ENCODE results near the gene PTPRT.

Gene PTPRT

DNA sequence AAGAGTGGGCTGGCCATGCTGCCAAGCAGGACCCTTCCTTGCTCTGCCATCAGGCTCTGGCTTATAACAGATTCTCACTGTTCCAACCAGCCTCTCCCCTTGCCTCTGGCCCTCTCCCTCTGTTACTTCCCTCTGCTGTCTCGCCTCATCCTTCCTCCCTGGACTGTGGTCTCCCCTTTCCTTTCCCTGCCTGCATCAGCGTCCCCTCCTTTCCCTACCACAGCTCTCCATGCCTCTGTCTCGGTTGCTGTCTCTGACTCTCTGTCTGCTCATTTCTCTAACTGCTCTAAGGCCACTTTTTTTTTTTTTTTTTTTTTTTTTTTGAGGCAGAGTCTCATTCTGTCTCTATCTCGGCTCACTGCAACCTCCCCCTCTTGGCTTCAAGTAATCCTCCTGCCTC is 173.4 kb downstream of the PTPRT start:
- no peak for DNase-seq

DNA sequence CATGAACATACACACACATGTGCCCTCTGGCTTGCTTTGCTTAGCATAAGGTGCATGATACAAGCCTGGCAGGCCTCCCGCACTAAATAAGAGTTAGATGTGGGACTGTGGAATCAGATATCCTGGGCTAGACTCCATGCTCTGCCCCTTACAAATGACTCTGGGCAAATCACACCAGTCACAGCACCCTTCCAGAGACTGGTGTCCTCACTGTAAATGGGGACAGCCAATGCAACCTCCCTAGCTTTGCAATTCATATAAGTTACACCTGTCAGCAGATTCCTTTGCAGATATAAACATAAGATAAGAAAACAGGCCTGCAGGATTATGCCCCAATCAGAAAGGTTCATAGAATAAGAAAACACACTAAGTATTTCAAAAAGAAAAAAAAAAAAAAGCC is 174.1 kb downstream of the PTPRT start:
- DNase-seq = no peak

GRCh38 chr20:43014206-43014605 is 175.5 kb downstream of the PTPRT start:
- DNase-seq = no peak

DNA sequence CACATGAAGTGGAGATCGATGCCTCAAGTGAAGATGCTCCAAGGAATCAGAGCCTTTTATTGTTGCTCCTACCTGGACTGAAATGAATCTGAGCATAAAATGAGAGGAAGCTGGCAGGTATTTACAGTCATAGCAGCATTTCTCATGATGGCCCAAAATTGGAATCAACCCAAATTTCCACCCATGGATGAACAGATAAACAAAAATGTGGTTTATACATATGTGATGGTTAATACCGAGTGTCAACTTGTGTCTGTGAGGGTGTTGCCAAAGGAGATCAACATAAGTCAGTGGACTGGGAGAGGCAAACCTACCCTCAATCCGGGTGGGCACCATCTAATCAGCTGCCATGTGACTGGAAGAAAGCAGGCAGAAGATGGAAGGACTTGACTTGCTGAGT is 178.2 kb downstream of the PTPRT start:
- DNase-seq = no peak

- no peak for DNase-seq
Observed at GRCh38 chr20:43009532-43009931, 180.2 kb downstream of the PTPRT start.

DNA sequence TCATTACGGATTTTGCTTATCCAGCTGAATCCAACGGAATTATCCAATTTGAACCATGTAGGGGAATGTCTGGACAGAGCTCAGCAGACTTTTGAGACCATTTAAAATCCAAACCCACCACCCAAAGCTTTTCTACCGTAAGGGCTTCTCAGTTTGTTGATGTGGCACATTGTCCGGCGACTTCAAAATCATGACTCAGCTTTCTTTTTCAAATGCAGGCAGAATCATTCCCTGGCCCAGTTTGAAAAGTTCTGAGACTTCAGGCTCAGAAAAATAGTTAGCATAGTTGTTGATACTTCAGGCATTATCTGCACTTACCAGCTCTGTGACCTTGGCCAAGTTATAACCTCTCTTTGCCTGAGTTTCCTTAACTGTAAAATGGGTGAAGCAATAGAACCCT is 182.2 kb downstream of the PTPRT start:
- DNase-seq = no peak

DNA sequence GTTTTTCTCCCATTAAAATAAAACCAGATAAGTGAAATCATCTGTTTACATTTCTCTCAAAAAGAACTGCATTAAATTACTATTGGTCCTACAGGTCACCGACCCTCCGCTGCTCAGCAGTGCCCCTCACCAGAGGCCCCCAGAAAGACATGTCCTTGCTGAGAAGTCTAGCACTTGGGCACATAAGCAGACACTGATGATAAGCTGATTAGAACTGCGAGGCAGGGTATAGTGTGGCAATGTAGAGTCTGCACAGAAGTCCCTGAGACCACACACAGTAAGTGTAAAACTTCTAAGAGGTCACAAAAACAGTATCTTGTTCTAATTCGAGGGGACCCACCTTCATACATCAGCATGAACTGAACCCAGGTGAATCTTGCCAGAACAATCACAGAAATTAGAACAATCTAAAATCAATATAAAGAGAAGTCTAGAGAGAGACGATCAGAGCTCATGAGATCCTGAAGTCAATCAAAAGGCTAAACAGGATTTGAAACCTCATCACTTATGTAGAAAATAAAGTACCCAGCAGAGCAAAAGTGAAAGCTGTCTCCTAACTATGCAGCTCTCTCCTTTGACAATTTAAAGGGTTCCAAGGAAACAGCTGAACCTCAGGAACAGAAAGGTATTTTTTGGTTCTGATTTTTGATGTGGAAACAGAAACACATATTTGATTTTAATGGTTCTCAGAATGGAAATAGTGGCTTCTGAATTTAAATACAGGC is 182.9 kb downstream of the PTPRT start:
- no peak for DNase-seq

DNA sequence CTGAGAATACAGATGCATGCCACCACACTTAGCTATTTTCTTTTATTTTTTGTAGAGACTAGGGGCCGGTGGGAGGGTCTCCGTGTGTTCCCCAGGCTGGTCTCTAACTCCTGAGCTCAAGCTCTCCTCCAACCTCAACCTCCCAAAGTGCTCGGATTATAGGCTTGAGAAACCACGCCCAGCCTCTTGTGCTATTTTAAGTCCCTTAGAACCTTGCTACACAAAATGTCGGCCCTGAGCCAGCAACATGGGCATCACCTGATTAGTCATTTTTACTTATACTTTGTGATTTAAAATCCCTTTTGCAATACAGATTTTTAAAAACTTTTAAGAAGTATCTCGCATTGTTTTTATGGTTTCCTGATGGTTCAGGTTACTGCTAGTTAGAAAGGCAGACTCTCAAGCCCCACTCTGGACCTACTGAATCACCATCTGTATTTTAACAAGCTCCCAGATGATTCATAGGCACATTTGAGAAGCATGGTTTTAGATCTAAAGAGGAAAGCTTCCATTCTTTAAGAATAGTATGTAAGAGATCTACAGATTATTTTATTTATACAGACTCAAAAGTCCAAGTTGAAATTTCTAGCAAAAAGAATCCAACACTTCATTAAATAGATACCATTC is 186.3 kb downstream of the PTPRT start:
- no peak for DNase-seq

- DNase-seq = no peak
Observed at GRCh38 chr20:42996141-42996540, 193.6 kb downstream of the PTPRT start.

DNA sequence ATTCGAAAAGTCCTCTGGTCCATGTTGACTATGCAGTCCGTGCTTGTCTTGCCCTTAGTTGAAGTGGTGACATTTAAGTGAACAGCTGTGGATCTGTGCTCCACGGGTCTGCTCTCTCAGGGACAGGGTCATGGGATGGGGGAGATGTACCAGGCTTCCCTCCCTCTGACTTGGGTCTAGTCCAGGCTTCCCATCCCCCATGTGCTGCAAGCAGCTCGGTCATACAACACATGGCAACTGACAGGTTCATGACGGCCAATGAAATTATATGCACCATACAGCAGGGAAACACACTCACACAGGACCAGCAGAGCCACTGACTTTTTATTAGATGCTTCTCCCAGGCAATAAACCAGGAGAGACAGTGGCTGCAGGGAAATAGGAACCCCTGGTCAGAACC is 201.4 kb downstream of the PTPRT start:
- DNase-seq = no peak

- DNase-seq = no peak
Observed at GRCh38 chr20:42987376-42988114, 202.2 kb downstream of the PTPRT start.

DNA sequence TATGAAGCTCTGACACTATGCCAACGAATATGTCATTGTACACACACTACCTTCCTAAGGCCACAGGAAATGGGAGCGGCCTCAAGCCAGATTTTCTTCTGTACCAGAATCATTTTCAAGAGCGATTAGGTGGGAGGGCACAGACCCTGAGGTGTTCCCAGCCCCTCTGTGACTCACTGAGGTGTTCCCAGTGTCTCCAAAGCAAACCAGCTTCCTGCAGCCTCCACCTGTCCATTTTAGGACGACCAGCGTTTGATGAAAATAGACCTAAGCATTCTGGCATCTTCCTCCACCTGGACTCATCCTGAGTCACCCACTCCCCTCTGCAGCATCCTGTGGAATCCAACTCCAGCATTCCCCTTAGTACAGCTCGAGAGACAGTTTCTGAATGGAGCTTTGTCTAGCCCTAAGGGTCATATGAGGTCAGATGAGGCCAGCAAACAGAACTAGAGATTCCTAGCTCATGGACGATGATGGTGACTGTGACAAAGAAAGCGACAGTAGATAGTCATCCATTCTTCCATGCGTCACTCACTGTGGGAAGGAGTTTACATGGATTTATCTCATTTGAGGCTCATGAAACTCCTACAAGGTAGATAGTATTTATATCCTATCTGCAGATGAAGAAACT is 203.4 kb downstream of the PTPRT start:
- no peak for DNase-seq

GRCh38 chr20:42985628-42986027 is 204.1 kb downstream of the PTPRT start:
- DNase-seq = no peak

DNA sequence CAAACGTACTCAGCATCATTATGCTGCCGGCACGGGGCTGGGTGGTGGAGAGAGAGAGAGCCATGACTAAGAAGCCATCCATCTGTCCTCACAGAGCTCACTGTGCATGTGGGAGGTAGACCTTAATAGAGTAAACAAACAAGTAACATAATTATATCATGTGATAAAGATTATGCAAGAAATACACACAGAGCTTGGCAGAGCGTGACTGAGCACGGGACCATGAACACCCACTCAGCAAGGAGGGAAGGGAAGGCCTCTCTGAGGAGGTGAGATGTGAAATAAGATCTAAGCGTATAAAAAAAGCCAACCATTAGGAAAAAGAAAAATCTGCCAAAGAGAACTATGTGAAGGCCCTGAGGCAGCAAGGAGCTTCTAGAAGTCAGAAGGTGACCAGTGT is 207.5 kb downstream of the PTPRT start:
- DNase-seq = no peak

DNA sequence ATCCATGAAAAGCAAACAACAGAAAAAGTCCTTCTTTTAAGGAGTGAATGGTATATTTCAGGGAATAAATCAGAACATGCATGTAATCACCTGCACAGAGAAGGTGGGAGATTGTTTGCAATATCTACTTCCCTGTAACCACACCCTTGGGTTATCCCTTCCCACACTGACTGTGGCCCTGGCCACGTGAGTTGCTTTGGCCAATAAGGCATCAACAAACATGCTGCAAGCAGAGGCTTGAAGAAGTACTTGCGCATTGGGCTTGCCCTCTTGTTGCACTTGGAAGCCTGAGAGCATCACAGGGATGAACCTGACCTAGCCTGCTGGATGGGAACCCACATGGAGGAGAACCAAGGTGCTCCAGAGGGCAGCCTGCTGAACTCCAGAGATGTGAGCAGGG is 208.5 kb downstream of the PTPRT start:
- no peak for DNase-seq

GRCh38 chr20:42979720-42980119 is 210.0 kb downstream of the PTPRT start:
- no peak for DNase-seq

- no peak for DNase-seq
Observed at GRCh38 chr20:42978184-42978974, 211.3 kb downstream of the PTPRT start.

- DNase-seq = no peak
Observed at GRCh38 chr20:42975974-42976373, 213.7 kb downstream of the PTPRT start.

DNA sequence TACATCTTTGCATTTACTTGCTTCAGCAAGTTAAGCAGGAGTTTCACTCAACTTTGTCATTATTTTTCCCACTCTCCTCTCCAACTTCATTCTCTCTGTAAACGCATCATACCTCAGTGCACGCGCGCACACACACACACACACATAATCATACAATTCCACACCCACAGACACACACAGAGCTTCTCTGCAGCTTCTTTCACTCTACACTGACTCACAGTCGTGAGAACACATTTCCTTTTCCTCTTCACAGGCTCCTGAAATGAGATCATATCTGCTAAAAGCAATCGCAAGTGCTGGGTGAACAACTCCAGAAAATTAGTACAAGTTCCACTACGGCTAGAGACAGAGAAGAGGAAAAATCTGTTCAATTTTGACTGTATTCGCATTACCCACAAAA is 215.4 kb downstream of the PTPRT start:
- DNase-seq = no peak

DNA sequence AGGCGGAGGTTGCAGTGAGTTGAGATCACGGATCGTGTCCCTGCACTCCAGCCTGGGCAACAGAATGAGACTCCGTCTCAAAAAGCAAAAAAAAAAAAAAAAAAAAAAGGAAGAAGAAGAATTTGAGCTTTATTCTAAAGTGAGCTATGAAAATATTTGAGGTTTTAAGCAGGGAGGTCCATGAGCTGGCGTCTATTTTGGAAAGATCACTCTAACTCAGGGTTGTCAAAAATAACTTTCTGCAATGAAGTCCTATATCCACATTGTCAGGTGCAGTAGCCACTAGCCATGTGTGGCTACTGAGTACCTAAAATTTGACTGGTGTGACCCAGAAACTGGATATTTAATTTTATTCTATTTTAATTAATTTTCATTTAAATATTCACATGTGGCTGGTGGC is 217.1 kb downstream of the PTPRT start:
- no peak for DNase-seq

DNA sequence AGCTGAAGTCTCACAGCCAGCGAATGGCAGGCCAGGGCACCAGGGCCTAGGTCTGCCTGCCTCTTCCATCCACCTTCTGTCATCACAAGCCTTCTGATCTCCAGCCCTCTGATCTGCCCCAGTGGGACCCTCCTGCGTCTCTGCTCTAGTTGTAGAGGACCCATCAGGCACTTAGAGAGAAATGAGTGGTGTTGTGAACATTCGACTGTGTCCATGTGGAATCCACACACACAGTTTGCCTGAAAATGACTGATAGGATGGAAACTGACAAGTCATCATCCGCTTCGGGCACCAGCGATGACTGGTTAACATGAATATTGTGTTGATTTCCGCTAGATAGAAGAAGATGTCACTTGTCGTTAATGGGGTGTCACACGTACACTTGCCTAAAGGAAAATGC is 221.0 kb downstream of the PTPRT start:
- DNase-seq = no peak

- DNase-seq = no peak
Observed at GRCh38 chr20:42963796-42964195, 225.9 kb downstream of the PTPRT start.

DNA sequence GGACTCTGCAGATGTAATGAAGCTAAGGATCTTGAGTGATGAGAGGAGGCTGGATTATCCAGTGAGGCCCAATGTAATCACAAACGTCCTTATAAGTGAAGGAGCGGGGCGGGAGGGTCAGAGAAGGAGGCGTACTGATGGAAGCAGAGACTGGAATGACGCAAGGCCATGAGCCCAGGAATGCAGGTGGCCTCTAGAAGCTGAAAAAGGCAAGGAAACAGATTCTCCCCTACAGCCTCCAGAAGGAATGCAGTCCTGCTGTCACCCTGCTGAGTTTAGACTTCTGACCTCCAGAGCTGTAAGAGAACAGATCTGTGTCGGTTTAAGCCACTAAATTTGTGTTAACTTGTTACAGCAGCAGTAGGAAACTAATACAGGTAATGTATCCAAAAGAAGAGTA is 227.9 kb downstream of the PTPRT start:
- no peak for DNase-seq
